ENCODE results near the gene SH3BP5L.

The SH3BP5L gene

GRCh38 chr1:248838357-248839167 is 12.8 kb upstream of the SH3BP5L start:
- Histone ChIP-seq H3K4me2 (ENCODE audit: insufficient read depth, low read length) (peak overlapping the region; percentile 72), H3K36me3 (ENCODE audit: insufficient read depth, low read length) (peaks cover 16% of the 10 kb centered on the region), H3K9ac (ENCODE audit: low read depth, low read length) (peak overlapping the region; percentile 93), H3K4me1 (ENCODE audit: insufficient read depth, low read length) (peaks cover 36% of the 10 kb centered on the region), H2AFZ (ENCODE audit: low read depth, low read length) (peak overlapping the region; percentile 73), H3K4me3 (ENCODE audit: low read depth in 1 of 2, low read length in 2 of 2) (peak overlapping the region; percentile 65 to 76), H3K27me3 (ENCODE audit: insufficient read depth, low read length, poor library complexity) (no peaks in the 10 kb centered on the region), H3K9me3 (ENCODE audit: insufficient read depth, low read length, severe bottlenecking) (no peaks in the 10 kb centered on the region), H3K27ac (ENCODE audit: low read length) (peak overlapping the region; percentile 72), H4K20me1 (ENCODE audit: insufficient read depth, low read length) (peaks cover 25% of the 10 kb centered on the region), H3K79me2 (ENCODE audit: insufficient read depth, low read length) (peaks cover 51% of the 10 kb centered on the region)
- ATAC-seq (ENCODE audit: insufficient read depth, low read depth) (peak; percentile 73), DNase-seq (peak; percentile 80)
- no peak for TF ChIP-seq CTCF (IDR thresholded peaks at IDR 0.05; ENCODE audit: borderline replicate concordance, extremely low read depth, low read length, poor library complexity, severe bottlenecking)
- no peak for TF ChIP-seq EZH2 (IDR thresholded peaks at IDR 0.05; ENCODE audit: borderline replicate concordance, low read depth, low read length, severe bottlenecking)

GRCh38 chr1:248837781-248838356 is 12.2 kb upstream of the SH3BP5L start, which contains the start of gene ZNF672:
Gene ZNF672 (plus strand): TSS chr1:248838224. CDS start chr1:248847275, 9,051 bp downstream.
- DNase-seq (peak; percentile 97), ATAC-seq (ENCODE audit: insufficient read depth, low read depth) (peak; percentile 87)
- H3K9me3 ChIP-seq (ENCODE audit: insufficient read depth, low read length, severe bottlenecking) = no peaks in the 10 kb centered on the region
- peaks cover 11% of the 10 kb centered on the region for H3K36me3 ChIP-seq (ENCODE audit: insufficient read depth, low read length)
- H3K4me1 ChIP-seq (ENCODE audit: insufficient read depth, low read length) = peaks cover 36% of the 10 kb centered on the region
- peak within 1 kb of the TSS; percentile 81 for H3K27ac ChIP-seq (ENCODE audit: low read length)
- TF ChIP-seq CTCF (IDR thresholded peaks at IDR 0.05; ENCODE audit: borderline replicate concordance, extremely low read depth, low read length, poor library complexity, severe bottlenecking) (no peak), EZH2 (IDR thresholded peaks at IDR 0.05; ENCODE audit: borderline replicate concordance, low read depth, low read length, severe bottlenecking) (no peak)
- peak within 1 kb of the TSS; percentile 93 for H3K9ac ChIP-seq (ENCODE audit: low read depth, low read length)
- H2AFZ ChIP-seq (ENCODE audit: low read depth, low read length) = peak within 1 kb of the TSS; percentile 79
- H3K79me2 ChIP-seq (ENCODE audit: insufficient read depth, low read length) = peaks cover 46% of the 10 kb centered on the region
- peak within 1 kb of the TSS; percentile 65 to 76 for H3K4me3 ChIP-seq (ENCODE audit: low read depth in 1 of 2, low read length in 2 of 2)
- H3K27me3 ChIP-seq (ENCODE audit: insufficient read depth, low read length, poor library complexity) = no peaks in the 10 kb centered on the region
- peak within 1 kb of the TSS; percentile 72 for H3K4me2 ChIP-seq (ENCODE audit: insufficient read depth, low read length)
- peaks cover 20% of the 10 kb centered on the region for H4K20me1 ChIP-seq (ENCODE audit: insufficient read depth, low read length)

GRCh38 chr1:248837045-248837780 is 11.5 kb upstream of the SH3BP5L start:
- peak overlapping the region; percentile 81 for H3K27ac ChIP-seq (ENCODE audit: low read length)
- H3K79me2 ChIP-seq (ENCODE audit: insufficient read depth, low read length) = peaks cover 39% of the 10 kb centered on the region
- peak overlapping the region; percentile 65 to 76; a peak in 3 of 4 replicates for H3K4me3 ChIP-seq (ENCODE audit: low read depth in 1 of 2, low read length in 2 of 2)
- H3K27me3 ChIP-seq (ENCODE audit: insufficient read depth, low read length, poor library complexity) = no peaks in the 10 kb centered on the region
- DNase-seq = no peak
- H3K9ac ChIP-seq (ENCODE audit: low read depth, low read length) = peak overlapping the region; percentile 93
- peaks cover 14% of the 10 kb centered on the region for H4K20me1 ChIP-seq (ENCODE audit: insufficient read depth, low read length)
- H3K9me3 ChIP-seq (ENCODE audit: insufficient read depth, low read length, severe bottlenecking) = no peaks in the 10 kb centered on the region
- H3K4me1 ChIP-seq (ENCODE audit: insufficient read depth, low read length) = peaks cover 36% of the 10 kb centered on the region
- ATAC-seq (ENCODE audit: insufficient read depth, low read depth) = no peak
- peak overlapping the region; percentile 79 for H2AFZ ChIP-seq (ENCODE audit: low read depth, low read length)
- no peak for TF ChIP-seq EZH2 (IDR thresholded peaks at IDR 0.05; ENCODE audit: borderline replicate concordance, low read depth, low read length, severe bottlenecking)
- no peak for TF ChIP-seq CTCF (IDR thresholded peaks at IDR 0.05; ENCODE audit: borderline replicate concordance, extremely low read depth, low read length, poor library complexity, severe bottlenecking)
- peaks cover 5% of the 10 kb centered on the region; the same call in 1 of the 2 replicates for H3K36me3 ChIP-seq (ENCODE audit: insufficient read depth, low read length)
- peak overlapping the region; percentile 72 for H3K4me2 ChIP-seq (ENCODE audit: insufficient read depth, low read length)

Measured in DND-41 (cell line).